SU-DHL-6 (cell line): ENCODE results near the gene HIBADH.

Experiments
- EZH2phosphoT487 ChIP-seq: fragments of 200-600 bp; sonication (generic), shearing (Covaris generic); conservative IDR thresholded peaks from 2 replicates; pipeline ENCODE4 v1.6.1; 2018; ENCODE audit warnings: mild to moderate bottlenecking, antibody characterized with exemption, low read length, moderate library complexity, mixed read lengths
- TF ChIP-seq, protein P1 (sequence below): fragments of 200-600 bp; sonication (generic); IDR thresholded peaks from one replicate; pipeline ENCODE4 v1.5.1; 2017; ENCODE audit warnings: antibody characterized with exemption, mild to moderate bottlenecking, low read length, moderate library complexity; ENCODE audit not compliant: insufficient read depth, poor library complexity, severe bottlenecking

DNA sequence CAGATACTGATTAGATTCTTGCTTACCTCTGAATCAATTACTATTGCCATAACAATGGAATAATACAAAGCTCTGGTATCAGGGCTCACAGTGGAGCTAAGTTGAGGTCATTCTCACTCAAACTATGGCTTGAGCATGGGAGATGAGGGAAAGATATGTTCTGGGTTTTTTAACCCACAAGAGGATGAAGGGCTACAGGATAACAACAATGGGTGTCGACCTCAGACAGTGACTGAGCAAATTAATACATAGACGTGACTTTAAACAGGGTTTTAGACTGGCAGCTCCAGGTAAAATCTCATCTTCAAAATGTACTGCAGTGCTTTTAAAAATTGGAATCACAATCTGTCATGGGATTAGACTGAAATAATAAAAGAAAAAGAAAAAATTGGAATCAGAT is 7.5 kb upstream of the HIBADH start:
- no peak for TF ChIP-seq EZH2phosphoT487
- TF ChIP-seq, protein P1, sequence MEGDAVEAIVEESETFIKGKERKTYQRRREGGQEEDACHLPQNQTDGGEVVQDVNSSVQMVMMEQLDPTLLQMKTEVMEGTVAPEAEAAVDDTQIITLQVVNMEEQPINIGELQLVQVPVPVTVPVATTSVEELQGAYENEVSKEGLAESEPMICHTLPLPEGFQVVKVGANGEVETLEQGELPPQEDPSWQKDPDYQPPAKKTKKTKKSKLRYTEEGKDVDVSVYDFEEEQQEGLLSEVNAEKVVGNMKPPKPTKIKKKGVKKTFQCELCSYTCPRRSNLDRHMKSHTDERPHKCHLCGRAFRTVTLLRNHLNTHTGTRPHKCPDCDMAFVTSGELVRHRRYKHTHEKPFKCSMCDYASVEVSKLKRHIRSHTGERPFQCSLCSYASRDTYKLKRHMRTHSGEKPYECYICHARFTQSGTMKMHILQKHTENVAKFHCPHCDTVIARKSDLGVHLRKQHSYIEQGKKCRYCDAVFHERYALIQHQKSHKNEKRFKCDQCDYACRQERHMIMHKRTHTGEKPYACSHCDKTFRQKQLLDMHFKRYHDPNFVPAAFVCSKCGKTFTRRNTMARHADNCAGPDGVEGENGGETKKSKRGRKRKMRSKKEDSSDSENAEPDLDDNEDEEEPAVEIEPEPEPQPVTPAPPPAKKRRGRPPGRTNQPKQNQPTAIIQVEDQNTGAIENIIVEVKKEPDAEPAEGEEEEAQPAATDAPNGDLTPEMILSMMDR: no peak
